ENCODE data around the gene OAS3. TPM values are rescaled to one million over a fixed set of nuclear protein-coding genes. Genes with fewer than 3 reads are reported as not detected.

Gene OAS3
- total RNA-seq = 7.4 and 28.2 TPM in 2 replicates

GRCh38 chr12:112937741-112938719 is at the start of gene OAS3:
Gene OAS3, plus strand, starts transcription at chr12:112938474. Its CDS starts 57 bp downstream, at chr12:112938531.

GRCh38 chr12:112906712-112907414 is 31.4 kb upstream of the OAS3 start, which contains the start of gene OAS1:
Gene OAS1, plus strand, starts transcription at chr12:112906962. Its CDS starts 78 bp downstream, at chr12:112907040.

DNA sequence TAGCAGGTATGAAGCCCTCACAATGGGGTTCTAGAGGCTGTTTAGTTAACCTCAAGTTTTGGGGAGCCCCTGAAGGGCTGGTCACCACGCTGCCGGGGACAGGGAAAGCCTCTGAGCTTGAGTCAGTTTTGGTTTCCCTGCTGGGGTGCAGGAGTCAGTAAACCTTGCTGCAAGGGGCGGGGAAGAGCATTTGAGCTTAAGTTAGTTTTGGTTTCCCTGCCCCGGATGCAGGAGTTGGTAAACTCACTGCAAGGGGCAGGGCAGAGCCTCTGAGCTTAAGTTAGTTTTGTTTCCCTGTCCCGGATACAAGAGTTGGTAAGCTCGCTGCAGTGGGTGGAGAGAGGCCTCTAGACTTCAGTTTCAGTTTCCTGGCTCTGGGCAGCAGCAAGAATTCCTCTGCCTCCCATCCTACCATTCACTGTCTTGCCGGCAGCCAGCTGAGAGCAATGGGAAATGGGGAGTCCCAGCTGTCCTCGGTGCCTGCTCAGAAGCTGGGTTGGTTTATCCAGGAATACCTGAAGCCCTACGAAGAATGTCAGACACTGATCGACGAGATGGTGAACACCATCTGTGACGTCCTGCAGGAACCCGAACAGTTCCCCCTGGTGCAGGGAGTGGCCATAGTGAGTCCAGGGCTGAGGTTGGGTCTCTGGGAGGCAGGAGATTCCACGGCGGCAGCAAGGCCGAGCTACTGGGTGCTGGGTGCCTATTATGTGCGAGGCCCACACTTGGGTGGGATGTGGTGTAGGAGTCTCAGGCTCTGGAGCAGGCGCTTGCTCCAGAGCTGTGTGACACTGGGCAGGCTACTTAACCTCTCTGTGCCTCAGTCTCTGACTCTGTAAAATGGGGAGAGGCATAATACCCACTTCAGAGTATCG is 40.1 kb downstream of the OAS3 start, which contains the start of gene OAS2:
TSS of gene OAS2 (plus strand) at position 357 of the 878 bp plus-strand sequence. CDS start at position 447, 90 bp downstream.

Other genes with a start within 250 kb of the OAS3 start
- not detected in 2 replicates for gene RPH3A, start 146.7 kb upstream of the OAS3 start, total RNA-seq
- 3.5 and 4.7 TPM in 2 replicates for gene OAS1, start 31.5 kb upstream of the OAS3 start, total RNA-seq
- gene OAS2, start 40.0 kb downstream of the OAS3 start, total RNA-seq = 5.0 and 14.7 TPM in 2 replicates
- under 0.01 TPM in 1 of 2 replicates, not detected in the other for gene DTX1, start 118.3 kb downstream of the OAS3 start, total RNA-seq
- under 0.01 TPM in 1 of 2 replicates, not detected in the other for gene RASAL1, start 197.3 kb downstream of the OAS3 start, total RNA-seq
- not detected in 2 replicates for gene CFAP73, start 211.2 kb downstream of the OAS3 start, total RNA-seq
- gene DDX54, start 247.0 kb downstream of the OAS3 start, total RNA-seq = 40.9 and 58.7 TPM in 2 replicates
- gene RITA1, start 247.2 kb downstream of the OAS3 start, total RNA-seq = 16.6 and 33.6 TPM in 2 replicates

Measured in placental pericyte (primary cell).